H1 (cell line): Measurements from ENCODE around the gene PALM3. TPM values are rescaled to one million over a fixed set of nuclear protein-coding genes. Genes with fewer than 3 reads are reported as not detected.

Source experiments
- CTCF ChIA-PET: fragments of 300-600 bp; sonication (Branson Sonifier 250); formaldehyde crosslinking; loops from one replicate; lab custom pipeline; 2021; ENCODE audit not compliant: partially characterized antibody; lab: Charles Lee
- POLR2A ChIA-PET: fragments of 300-600 bp; sonication (Branson Sonifier 250); formaldehyde crosslinking; loops from one replicate; lab custom pipeline; 2021; ENCODE audit warnings: inconsistent platforms; ENCODE audit not compliant: partially characterized antibody; lab: Charles Lee
- DNase-seq, 2 experiments: peaks; one replicate each; pipeline versions ENCODE4 v3.0.0 to v3.0.0-alpha.2; 2010 to 2022; ENCODE audit warnings: low spot score in 2 of 2, low read depth in 1 of 2, mixed read lengths in 1 of 2
- FAIRE-seq: peaks from 2 replicates; lab custom pipeline; 2011; peaks lifted over from hg19 to GRCh38; lab: Jason Lieb, UNC
- H2AFZ ChIP-seq: 2 replicates; pipeline ENCODE4 v1.8.1; 2012; ENCODE audit warnings: low read length, inconsistent platforms
- H2AK5ac ChIP-seq: 2 replicates; pipeline ENCODE4 v1.6.1; 2013; ENCODE audit warnings: low read depth, low read length
- H2BK120ac ChIP-seq: replicated peaks from 2 replicates; pipeline ENCODE3; 2013; ENCODE audit warnings: low read depth, low read length, inconsistent platforms
- H2BK12ac ChIP-seq: 2 replicates; pipeline ENCODE4 v1.6.1; 2013; ENCODE audit warnings: low read depth, low read length
- H2BK15ac ChIP-seq: 2 replicates; pipeline ENCODE4 v1.6.1; 2013; ENCODE audit warnings: low read length
- H2BK20ac ChIP-seq: 2 replicates; pipeline ENCODE4 v1.6.1; 2013; ENCODE audit warnings: low read length
- H2BK5ac ChIP-seq: 2 replicates; pipeline ENCODE4 v1.6.1; 2013; ENCODE audit warnings: low read depth, low read length
- H3K14ac ChIP-seq: 2 replicates; pipeline ENCODE4 v1.6.1; 2013; ENCODE audit warnings: inconsistent platforms; ENCODE audit not compliant: insufficient read length
- H3K18ac ChIP-seq: 2 replicates; pipeline ENCODE4 v1.6.1; 2013; ENCODE audit warnings: low read length; ENCODE audit errors: extremely low read depth
- H3K23ac ChIP-seq: 2 replicates; pipeline ENCODE4 v1.6.1; 2013; ENCODE audit warnings: inconsistent platforms; ENCODE audit not compliant: insufficient read length
- H3K23me2 ChIP-seq: 2 replicates; pipeline ENCODE4 v1.6.1; 2013; ENCODE audit warnings: low read depth, low read length
- H3K27ac ChIP-seq: 2 replicates; pipeline ENCODE4 v1.6.1; 2011; ENCODE audit warnings: low read depth, low read length, inconsistent platforms
- H3K27me3 ChIP-seq, 4 experiments: replicated peaks in 1 of 4; 1 replicate in 1 of 4; 2 replicates in 3 of 4; pipeline versions ENCODE4 v1.6.1 to v1.8.1; 2011 to 2013; ENCODE audit warnings: low read length in 3 of 4, mild to moderate bottlenecking in 3 of 4, inconsistent platforms in 2 of 4, mixed read lengths in 2 of 4, moderate library complexity in 1 of 4; ENCODE audit not compliant: control insufficient read depth in 3 of 4, insufficient read depth in 3 of 4; ENCODE audit errors: extremely low read depth in 1 of 4
- H3K36me3 ChIP-seq, 4 experiments: 2 replicates each; pipeline versions ENCODE4 v1.6.1 to v1.8.1; 2011 to 2013; ENCODE audit warnings: mild to moderate bottlenecking in 4 of 4, low read length in 3 of 4, moderate library complexity in 2 of 4, control low read depth in 1 of 4, inconsistent platforms in 1 of 4; ENCODE audit not compliant: insufficient read depth in 4 of 4, control insufficient read depth in 2 of 4
- H3K4ac ChIP-seq: replicated peaks from 2 replicates; pipeline ENCODE3; 2013; ENCODE audit warnings: low read length, low read depth, mixed read lengths, inconsistent platforms; ENCODE audit not compliant: insufficient read length
- H3K4me1 ChIP-seq, 4 experiments: replicated peaks in 1 of 4; 1 replicate in 1 of 4; 2 replicates in 3 of 4; pipeline versions ENCODE4 v1.6.1 to v1.8.1; 2011 to 2013; ENCODE audit warnings: low read length in 3 of 4, inconsistent platforms in 2 of 4, mixed read lengths in 1 of 4; ENCODE audit not compliant: insufficient read depth in 4 of 4, control insufficient read depth in 3 of 4
- H3K4me2 ChIP-seq, 2 experiments: 2 replicates each; pipeline versions ENCODE4 v1.6.1 to v1.8.1; 2011 to 2013; ENCODE audit warnings: low read depth in 2 of 2, low read length in 2 of 2, control low read depth in 1 of 2, inconsistent platforms in 1 of 2, mild to moderate bottlenecking in 1 of 2; ENCODE audit not compliant: insufficient read depth in 1 of 2
- H3K4me3 ChIP-seq, 4 experiments: fragments of 200-600, 300-600 bp in 1 of 4; sonication (generic), shearing (Covaris generic), sonication (Bioruptor Twin) in 1 of 4; 2 replicates each; pipeline versions ENCODE4 v1.5.1 to v1.8.1; 2011 to 2016; ENCODE audit warnings: low read length in 4 of 4, low read depth in 3 of 4, control low read depth in 2 of 4, inconsistent platforms in 2 of 4, mild to moderate bottlenecking in 2 of 4, mixed read lengths in 1 of 4, moderate library complexity in 1 of 4; ENCODE audit not compliant: insufficient read depth in 2 of 4; ENCODE audit errors: extremely low read depth in 1 of 4
- H3K56ac ChIP-seq: replicated peaks from 2 replicates; pipeline ENCODE3; 2013; ENCODE audit warnings: low read depth, mild to moderate bottlenecking, mixed read lengths, low read length, inconsistent platforms; ENCODE audit not compliant: insufficient read length
- H3K79me1 ChIP-seq: 2 replicates; pipeline ENCODE4 v1.6.1; 2013; ENCODE audit warnings: low read depth, low read length, control low read depth
- H3K79me2 ChIP-seq, 2 experiments: 2 replicates each; pipeline versions ENCODE4 v1.6.1 to v1.8.1; 2012 to 2013; ENCODE audit warnings: low read length in 2 of 2, mild to moderate bottlenecking in 2 of 2, inconsistent platforms in 1 of 2; ENCODE audit not compliant: insufficient read depth in 2 of 2, control insufficient read depth in 1 of 2
- H3K9ac ChIP-seq, 4 experiments: replicated peaks in 1 of 4; 1 replicate in 1 of 4; 2 replicates in 3 of 4; pipeline versions ENCODE4 v1.6.1 to v1.8.1; 2011 to 2013; ENCODE audit warnings: low read depth in 3 of 4, low read length in 3 of 4, control low read depth in 2 of 4, mild to moderate bottlenecking in 2 of 4, moderate library complexity in 2 of 4, inconsistent platforms in 1 of 4; ENCODE audit errors: extremely low read depth in 1 of 4
- H3K9me3 ChIP-seq, 2 experiments: 2 replicates each; pipeline versions ENCODE4 v1.6.1 to v1.8.1; 2012 to 2013; ENCODE audit warnings: mild to moderate bottlenecking in 2 of 2, moderate library complexity in 2 of 2, control low read depth in 1 of 2, inconsistent platforms in 1 of 2, low read depth in 1 of 2, low read length in 1 of 2, mixed read lengths in 1 of 2; ENCODE audit not compliant: insufficient read depth in 2 of 2
- H4K20me1 ChIP-seq, 2 experiments: replicated peaks in 1 of 2; 2 replicates each; pipeline versions ENCODE3 to v1.8.1; 2011 to 2013; ENCODE audit warnings: inconsistent platforms in 2 of 2, low read length in 2 of 2, mild to moderate bottlenecking in 1 of 2; ENCODE audit not compliant: insufficient read depth in 2 of 2, control insufficient read depth in 1 of 2
- H4K5ac ChIP-seq: 2 replicates; pipeline ENCODE4 v1.6.1; 2013; ENCODE audit warnings: low read length, low read depth, mixed read lengths, inconsistent platforms; ENCODE audit not compliant: insufficient read length
- H4K8ac ChIP-seq: 2 replicates; pipeline ENCODE4 v1.8.0; 2013; ENCODE audit warnings: mild to moderate bottlenecking, moderate library complexity, low read length, inconsistent platforms; ENCODE audit not compliant: insufficient read depth; ENCODE audit errors: extremely low read depth
- H4K91ac ChIP-seq: replicated peaks from 2 replicates; pipeline ENCODE3; 2013; ENCODE audit warnings: low read length, mixed read lengths, inconsistent platforms; ENCODE audit not compliant: insufficient read length
- CBX8 ChIP-seq: fragments of 300-800, 300-1000 bp; sonication (generic); IDR thresholded peaks from 2 replicates; pipeline ENCODE4 v1.7.1; 2016; ENCODE audit warnings: low read depth, low read length, borderline replicate concordance
- CREB1 ChIP-seq: IDR thresholded peaks from 2 replicates; pipeline ENCODE4 v1.6.1; 2012; ENCODE audit warnings: inconsistent platforms
- FOSL1 ChIP-seq: IDR thresholded peaks from 2 replicates; pipeline ENCODE4 v1.6.1; 2011; ENCODE audit warnings: mild to moderate bottlenecking, low read depth, low read length, moderate library complexity; ENCODE audit not compliant: insufficient read depth
- WGBS, 2 experiments: shearing (Covaris generic) in 1 of 2; methylation state at CpG; one replicate each; pipeline versions ENCODE4 v1.1.6 to v1.1.7; 2013 to 2015; ENCODE audit warnings: low lambda C conversion rate in 2 of 2, mixed read lengths in 2 of 2, inconsistent platforms in 1 of 2, low coverage in 1 of 2, missing lambda C conversion rate in 1 of 2; ENCODE audit not compliant: insufficient replicate concordance in 2 of 2, insufficient coverage in 1 of 2, insufficient read length in 1 of 2; ENCODE audit errors: extremely low coverage in 1 of 2, missing lambda C conversion rate in 1 of 2; 5-methylcytosine and 5-hydroxymethylcytosine counted together
- polyA plus RNA-seq, 7 experiments: library from polyadenylated mRNA; depleted of rRNA in 3 of 7; stranded (reverse) in 5 of 7; unstranded in 2 of 7; fragments of >200 nt in 5 of 7; fragments of 200-250 nt in 2 of 7; gene quantifications; 1 replicate in 5 of 7; 2 replicates in 1 of 7; 4 replicates in 1 of 7; pipeline versions ENCODE4 v1.2.1 to v1.2.3, GENCODE V29; 2011 to 2013; ENCODE audit warnings: missing spikeins in 2 of 7, mixed read lengths in 2 of 7
- total RNA-seq: library from RNA; stranded (reverse); fragmentation: NEBNext Ultra II Directional; extraction: Animal tissue kit (Norgen Biotek cat#: 25700); gene quantifications from 2 replicates; pipeline ENCODE4 v1.2.1, GENCODE V29; 2021

PALM3 gene
- total and polyA plus RNA-seq, 2 of the 8 experiments (the other 6 are each of a cell fraction or from before 2014, with no cell fraction given), result 5.8 to 31.3 TPM

- Histone ChIP-seq H3K27ac (no peak overlapping the region), H2BK15ac (no peak overlapping the region), H2BK12ac (no peak overlapping the region), H4K20me1 (no peaks in the 10 kb centered on the region), H2BK120ac (no peak overlapping the region), H3K79me1 (no peaks in the 10 kb centered on the region), H3K27me3 (peaks cover 0 to 3% (median 1%) of the 10 kb centered on the region in 4 experiments; a peak in 4 of 7 replicates), H3K79me2 (no peaks in the 10 kb centered on the region), H3K23me2 (peaks cover 7% of the 10 kb centered on the region; the same call in 1 of the 2 replicates), H3K14ac (no peak overlapping the region), H2BK20ac (no peak overlapping the region), H2AK5ac (no peak overlapping the region), H3K23ac (no peak overlapping the region), H3K4ac (no peak overlapping the region), H3K18ac (no peak overlapping the region), H4K8ac (no peak overlapping the region), H3K56ac (no peak overlapping the region), H2AFZ (no peak overlapping the region), H3K4me1 (peaks cover 0 to 4% (median under 1%) of the 10 kb centered on the region in 4 experiments; a peak in 2 of 7 replicates), H3K36me3 (no peaks in the 10 kb centered on the region), H4K91ac (no peak overlapping the region), H2BK5ac (no peak overlapping the region), H3K4me2 (no peak overlapping the region), H3K9ac (no peak overlapping the region), H4K5ac (no peak overlapping the region), H3K9me3 (no peaks in the 10 kb centered on the region; a peak in 1 of 4 replicates), H3K4me3 (no peak overlapping the region)
- 91% methylated on average over 3 of the region's 3 CpGs; no CpG with 5 or more reads in 1 of the 2 experiments for WGBS, 2 experiments
- no peak for DNase-seq
- TF ChIP-seq CREB1 (no peak), FOSL1 (no peak), CBX8 (no peak)
- ChIA-PET CTCF (interaction anchor here (0.5 to 9.9 kb wide), 11 partner anchors 12 to 174 kb away, joined by 3 to 66 read pairs (median 5); partner anchors contain the start of genes IL27RA and MISP3), POLR2A (interaction anchor here (1.1 to 1.8 kb wide), 3 partner anchors 8 to 91 kb away, joined by 3 to 5 read pairs (median 4); partner anchors contain the start of gene RFX1)
- no peak for FAIRE-seq
These were observed 8.8 kb downstream of the PALM3 start for GRCh38 chr19:14053032-14053431.
